ENCODE results near the gene ARHGAP20.

DNA sequence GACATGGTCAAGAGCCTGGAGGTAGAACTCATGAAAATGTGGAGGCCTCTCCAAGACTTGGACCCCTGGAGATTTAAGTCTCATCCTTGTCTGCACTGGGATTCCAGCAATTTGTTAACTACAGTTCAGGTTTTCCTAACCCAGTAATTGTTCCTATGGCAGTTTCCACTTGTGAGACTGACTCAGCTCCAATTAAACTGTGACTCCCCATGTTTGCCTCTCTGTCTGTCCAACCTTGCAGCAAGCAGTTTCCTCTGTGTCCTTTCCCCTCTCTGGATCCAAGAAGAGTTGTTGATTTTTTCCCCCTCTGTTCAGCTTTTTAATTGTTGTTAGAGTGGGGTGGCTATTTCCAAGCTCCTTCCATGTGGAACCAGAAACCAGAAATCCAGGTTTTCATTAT, 16.2 kb upstream of the ARHGAP20 start:
- TF ChIP-seq, protein P1, sequence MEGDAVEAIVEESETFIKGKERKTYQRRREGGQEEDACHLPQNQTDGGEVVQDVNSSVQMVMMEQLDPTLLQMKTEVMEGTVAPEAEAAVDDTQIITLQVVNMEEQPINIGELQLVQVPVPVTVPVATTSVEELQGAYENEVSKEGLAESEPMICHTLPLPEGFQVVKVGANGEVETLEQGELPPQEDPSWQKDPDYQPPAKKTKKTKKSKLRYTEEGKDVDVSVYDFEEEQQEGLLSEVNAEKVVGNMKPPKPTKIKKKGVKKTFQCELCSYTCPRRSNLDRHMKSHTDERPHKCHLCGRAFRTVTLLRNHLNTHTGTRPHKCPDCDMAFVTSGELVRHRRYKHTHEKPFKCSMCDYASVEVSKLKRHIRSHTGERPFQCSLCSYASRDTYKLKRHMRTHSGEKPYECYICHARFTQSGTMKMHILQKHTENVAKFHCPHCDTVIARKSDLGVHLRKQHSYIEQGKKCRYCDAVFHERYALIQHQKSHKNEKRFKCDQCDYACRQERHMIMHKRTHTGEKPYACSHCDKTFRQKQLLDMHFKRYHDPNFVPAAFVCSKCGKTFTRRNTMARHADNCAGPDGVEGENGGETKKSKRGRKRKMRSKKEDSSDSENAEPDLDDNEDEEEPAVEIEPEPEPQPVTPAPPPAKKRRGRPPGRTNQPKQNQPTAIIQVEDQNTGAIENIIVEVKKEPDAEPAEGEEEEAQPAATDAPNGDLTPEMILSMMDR (IDR thresholded peaks at IDR 0.05; ENCODE audit: low read length): no peak
- TF ChIP-seq EZH2 (optimal IDR thresholded peaks at IDR 0.05; ENCODE audit: low read depth, low read length) (no peak), EZH2phosphoT487 (IDR thresholded peaks at IDR 0.05; ENCODE audit: low read length) (no peak)
